GM23338 (cell line): ENCODE data around the gene FFAR3. TPM values are rescaled to one million over a fixed set of nuclear protein-coding genes. Genes with fewer than 3 reads are reported as not detected.

Experiments used
- ATAC-seq: fragments of 200-7000 bp; cut with Tn5 transposase; 3 replicates; pipeline ENCODE4 v1.9.1; 2020
- DNase-seq: peaks from one replicate; pipeline ENCODE4 v3.0.0-alpha.2; 2015; ENCODE audit warnings: low spot score
- H2AFZ ChIP-seq: fragments of 200-600 bp; sonication (generic); 2 replicates; pipeline ENCODE4 v1.8.0; 2016; ENCODE audit warnings: antibody characterized with exemption, mild to moderate bottlenecking, moderate library complexity
- H3F3A ChIP-seq: fragments of 200-600 bp; sonication (generic); replicated peaks from 2 replicates; pipeline ENCODE4 v1.8.0; 2017; ENCODE audit warnings: antibody characterized with exemption, mixed run types, low read depth
- H3K27ac ChIP-seq: fragments of 200-600 bp; sonication (generic); 2 replicates; pipeline ENCODE4 v1.6.1; 2016; ENCODE audit warnings: low read depth
- H3K27me3 ChIP-seq: fragments of 200-600 bp; sonication (generic); 2 replicates; pipeline ENCODE4 v1.8.0; 2016; ENCODE audit warnings: mild to moderate bottlenecking, mixed run types, moderate library complexity; ENCODE audit not compliant: insufficient read depth
- H3K36me3 ChIP-seq: fragments of 200-600 bp; sonication (generic); 2 replicates; pipeline ENCODE4 v1.8.0; 2016; ENCODE audit warnings: mild to moderate bottlenecking; ENCODE audit not compliant: insufficient read depth
- H3K4me1 ChIP-seq: fragments of 200-600 bp; sonication (generic); 2 replicates; pipeline ENCODE4 v1.8.0; 2016; ENCODE audit warnings: mild to moderate bottlenecking, moderate library complexity; ENCODE audit not compliant: insufficient read depth
- H3K4me2 ChIP-seq: fragments of 200-600 bp; sonication (generic); 2 replicates; pipeline ENCODE4 v1.7.1; 2017; ENCODE audit warnings: mixed run types
- H3K4me3 ChIP-seq: fragments of 200-600 bp; sonication (generic); 2 replicates; pipeline ENCODE4 v1.6.1; 2016; ENCODE audit warnings: mixed run types
- H3K79me2 ChIP-seq: fragments of 200-600 bp; sonication (generic); replicated peaks from 2 replicates; pipeline ENCODE4 v1.8.0; 2017; ENCODE audit warnings: mild to moderate bottlenecking; ENCODE audit not compliant: insufficient read depth
- H3K9me2 ChIP-seq: fragments of 200-600 bp; sonication (generic); 2 replicates; pipeline ENCODE4 v1.8.0; 2017; ENCODE audit not compliant: insufficient read depth
- H4K20me1 ChIP-seq: fragments of 200-600 bp; sonication (generic); replicated peaks from 2 replicates; pipeline ENCODE4 v1.8.0; 2017; ENCODE audit warnings: mild to moderate bottlenecking; ENCODE audit not compliant: insufficient read depth
- H3K27ac Mint-ChIP-seq: 2 replicates; pipeline ENCODE4 v1.8.0; 2020; ENCODE audit warnings: inconsistent platforms, mild to moderate bottlenecking, moderate library complexity, mixed read lengths
- H3K27me3 Mint-ChIP-seq: 3 replicates; pipeline ENCODE4 v1.8.0; 2022; ENCODE audit warnings: low read depth, mild to moderate bottlenecking, moderate library complexity, mixed read lengths, inconsistent platforms; ENCODE audit not compliant: insufficient read depth, poor library complexity
- H3K36me3 Mint-ChIP-seq: 3 replicates; pipeline ENCODE4 v1.8.0; 2021; ENCODE audit warnings: low read depth, mild to moderate bottlenecking, inconsistent platforms, moderate library complexity, mixed read lengths
- H3K4me1 Mint-ChIP-seq: 3 replicates; pipeline ENCODE4 v1.8.0; 2020; ENCODE audit warnings: mild to moderate bottlenecking, inconsistent platforms, mixed read lengths
- H3K4me3 Mint-ChIP-seq: 3 replicates; pipeline ENCODE4 v1.8.0; 2021; ENCODE audit warnings: moderate library complexity, mild to moderate bottlenecking, inconsistent platforms, mixed read lengths
- H3K9me3 Mint-ChIP-seq: 3 replicates; pipeline ENCODE4 v1.8.0; 2020; ENCODE audit warnings: moderate library complexity, mild to moderate bottlenecking, inconsistent platforms, mixed read lengths
- CREB1 ChIP-seq: fragments of 250-450 bp; sonication (Bioruptor Pico); IDR thresholded peaks from 2 replicates; pipeline ENCODE4 v1.5.0; 2020; ENCODE audit warnings: low read depth, mild to moderate bottlenecking, moderate library complexity
- EZH2 ChIP-seq: fragments of 200-600 bp; sonication (generic); IDR thresholded peaks from one replicate; pipeline ENCODE4 v1.8.0; 2017; ENCODE audit warnings: antibody characterized with exemption, mild to moderate bottlenecking, low read depth; ENCODE audit not compliant: unreplicated experiment
- EZH2phosphoT487 ChIP-seq: fragments of 200-600 bp; sonication (generic); IDR thresholded peaks from one replicate; pipeline ENCODE4 v1.8.1; 2018; ENCODE audit warnings: antibody characterized with exemption; ENCODE audit not compliant: unreplicated experiment
- JUNB ChIP-seq: IDR thresholded peaks from one replicate; pipeline ENCODE4 v1.6.1; 2016; ENCODE audit warnings: antibody characterized with exemption; ENCODE audit not compliant: unreplicated experiment
- NANOG ChIP-seq: IDR thresholded peaks from 2 replicates; pipeline ENCODE4 v1.6.1; 2016; ENCODE audit warnings: antibody characterized with exemption, borderline replicate concordance
- POLR2AphosphoS5 ChIP-seq: IDR thresholded peaks from 2 replicates; pipeline ENCODE4 v1.6.1; 2016; ENCODE audit warnings: antibody characterized with exemption, low read depth
- STAT1 ChIP-seq: IDR thresholded peaks from one replicate; pipeline ENCODE4 v1.6.1; 2016; ENCODE audit warnings: antibody characterized with exemption; ENCODE audit not compliant: unreplicated experiment
- ZNF114 ChIP-seq: fragments of 250-450 bp; sonication (Bioruptor Pico); IDR thresholded peaks from 2 replicates; pipeline ENCODE4 v1.5.0; 2020; ENCODE audit warnings: mild to moderate bottlenecking, moderate library complexity
- ZNF331 ChIP-seq: fragments of 250-450 bp; sonication (Bioruptor Pico); IDR thresholded peaks from 2 replicates; pipeline ENCODE4 v1.5.0; 2020; ENCODE audit warnings: low read depth, mild to moderate bottlenecking, moderate library complexity
- polyA plus RNA-seq: library from polyadenylated mRNA; unstranded; fragments of >200 nt; fragmentation: Nextera tagmentation; extraction: Ambion mirVana; gene quantifications from 2 replicates; pipeline ENCODE4 v1.2.1, GENCODE V29; 2016
- total RNA-seq: library from RNA; depleted of rRNA; stranded (reverse); fragments of >200 nt; shearing (Covaris generic); gene quantifications from 2 replicates; pipeline ENCODE4 v1.2.3, GENCODE V29; 2014
- TF ChIP-seq, protein P1 (sequence below), 2 experiments: fragments of 200-600 bp in 1 of 2; sonication (generic) in 1 of 2; conservative IDR thresholded peaks; 2 replicates each; pipeline versions ENCODE4 v1.5.1 to v1.6.1; 2016 to 2017; ENCODE audit warnings: antibody characterized with exemption in 2 of 2, low read depth in 2 of 2, mild to moderate bottlenecking in 2 of 2, moderate library complexity in 1 of 2
- TF ChIP-seq, protein P2 (sequence below): IDR thresholded peaks from 2 replicates; pipeline ENCODE4 v1.6.1; 2016; ENCODE audit warnings: antibody characterized with exemption
- TF ChIP-seq, protein P3 (sequence below): IDR thresholded peaks from one replicate; pipeline ENCODE4 v1.6.1; 2018; ENCODE audit warnings: antibody characterized with exemption; ENCODE audit not compliant: unreplicated experiment

Gene FFAR3
- total and polyA plus RNA-seq, 2 experiments from 2014 or later = 0.35 TPM; not detected in 1

DNA sequence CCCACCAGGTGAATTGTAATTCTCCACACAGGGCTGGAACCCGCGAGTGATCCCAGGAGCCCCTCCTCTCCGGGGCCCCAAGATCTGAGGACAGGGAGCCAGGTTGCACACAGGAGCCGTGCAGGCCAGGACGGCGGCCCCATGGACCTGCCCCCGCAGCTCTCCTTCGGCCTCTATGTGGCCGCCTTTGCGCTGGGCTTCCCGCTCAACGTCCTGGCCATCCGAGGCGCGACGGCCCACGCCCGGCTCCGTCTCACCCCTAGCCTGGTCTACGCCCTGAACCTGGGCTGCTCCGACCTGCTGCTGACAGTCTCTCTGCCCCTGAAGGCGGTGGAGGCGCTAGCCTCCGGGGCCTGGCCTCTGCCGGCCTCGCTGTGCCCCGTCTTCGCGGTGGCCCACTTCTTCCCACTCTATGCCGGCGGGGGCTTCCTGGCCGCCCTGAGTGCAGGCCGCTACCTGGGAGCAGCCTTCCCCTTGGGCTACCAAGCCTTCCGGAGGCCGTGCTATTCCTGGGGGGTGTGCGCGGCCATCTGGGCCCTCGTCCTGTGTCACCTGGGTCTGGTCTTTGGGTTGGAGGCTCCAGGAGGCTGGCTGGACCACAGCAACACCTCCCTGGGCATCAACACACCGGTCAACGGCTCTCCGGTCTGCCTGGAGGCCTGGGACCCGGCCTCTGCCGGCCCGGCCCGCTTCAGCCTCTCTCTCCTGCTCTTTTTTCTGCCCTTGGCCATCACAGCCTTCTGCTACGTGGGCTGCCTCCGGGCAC is 6.7 kb upstream of the FFAR3 start:
- Histone ChIP-seq H3K36me3 (no peaks in the 10 kb centered on the region), H3K4me1 (no peaks in the 10 kb centered on the region), H4K20me1 (no peaks in the 10 kb centered on the region), H3K4me2 (no peak overlapping the region), H3K27ac (no peak overlapping the region), H3K27me3 (no peaks in the 10 kb centered on the region), H3K4me3 (no peak overlapping the region), H3K79me2 (no peaks in the 10 kb centered on the region), H2AFZ (0 out of 2 replicates have a peak overlapping the region, but pooled peaks have one; percentile 95), H3F3A (no peaks in the 10 kb centered on the region), H3K9me2 (no peaks in the 10 kb centered on the region)
- DNase-seq = no peak
- no peak overlapping the region for H3K27ac Mint-ChIP-seq
- H3K9me3 Mint-ChIP-seq = no peaks in the 10 kb centered on the region
- no peaks in the 10 kb centered on the region for H3K36me3 Mint-ChIP-seq
- peaks cover 24% of the 10 kb centered on the region for H3K27me3 Mint-ChIP-seq
- H3K4me3 Mint-ChIP-seq = no peak overlapping the region
- no peak for ATAC-seq
- peaks cover 12% of the 10 kb centered on the region for H3K4me1 Mint-ChIP-seq
- TF ChIP-seq STAT1 (no peak), ZNF331 (CRISPR knock-in tag) (no peak)

DNA sequence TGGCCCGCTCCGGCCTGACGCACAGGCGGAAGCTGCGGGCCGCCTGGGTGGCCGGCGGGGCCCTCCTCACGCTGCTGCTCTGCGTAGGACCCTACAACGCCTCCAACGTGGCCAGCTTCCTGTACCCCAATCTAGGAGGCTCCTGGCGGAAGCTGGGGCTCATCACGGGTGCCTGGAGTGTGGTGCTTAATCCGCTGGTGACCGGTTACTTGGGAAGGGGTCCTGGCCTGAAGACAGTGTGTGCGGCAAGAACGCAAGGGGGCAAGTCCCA is 6.1 kb upstream of the FFAR3 start:
- Histone ChIP-seq H3K79me2 (no peaks in the 10 kb centered on the region), H4K20me1 (no peaks in the 10 kb centered on the region), H3K4me1 (no peaks in the 10 kb centered on the region), H3F3A (no peaks in the 10 kb centered on the region), H3K27me3 (no peaks in the 10 kb centered on the region), H3K4me2 (no peak overlapping the region), H2AFZ (0 out of 2 replicates have a peak overlapping the region, but pooled peaks have one; percentile 95), H3K9me2 (no peaks in the 10 kb centered on the region), H3K27ac (no peak overlapping the region), H3K4me3 (no peak overlapping the region), H3K36me3 (no peaks in the 10 kb centered on the region)
- Mint-ChIP-seq H3K36me3 (no peaks in the 10 kb centered on the region), H3K4me3 (no peak overlapping the region), H3K27ac (no peak overlapping the region), H3K9me3 (no peaks in the 10 kb centered on the region), H3K27me3 (peaks cover 22% of the 10 kb centered on the region), H3K4me1 (peaks cover 7% of the 10 kb centered on the region)
- no peak for ATAC-seq
- DNase-seq = peak; percentile 13
- TF ChIP-seq EZH2phosphoT487 (no peak), NANOG (no peak), JUNB (no peak), CREB1 (CRISPR knock-in tag) (no peak), POLR2AphosphoS5 (no peak), STAT1 (no peak), ZNF114 (CRISPR knock-in tag) (no peak), EZH2 (no peak)
- TF ChIP-seq, protein P1, sequence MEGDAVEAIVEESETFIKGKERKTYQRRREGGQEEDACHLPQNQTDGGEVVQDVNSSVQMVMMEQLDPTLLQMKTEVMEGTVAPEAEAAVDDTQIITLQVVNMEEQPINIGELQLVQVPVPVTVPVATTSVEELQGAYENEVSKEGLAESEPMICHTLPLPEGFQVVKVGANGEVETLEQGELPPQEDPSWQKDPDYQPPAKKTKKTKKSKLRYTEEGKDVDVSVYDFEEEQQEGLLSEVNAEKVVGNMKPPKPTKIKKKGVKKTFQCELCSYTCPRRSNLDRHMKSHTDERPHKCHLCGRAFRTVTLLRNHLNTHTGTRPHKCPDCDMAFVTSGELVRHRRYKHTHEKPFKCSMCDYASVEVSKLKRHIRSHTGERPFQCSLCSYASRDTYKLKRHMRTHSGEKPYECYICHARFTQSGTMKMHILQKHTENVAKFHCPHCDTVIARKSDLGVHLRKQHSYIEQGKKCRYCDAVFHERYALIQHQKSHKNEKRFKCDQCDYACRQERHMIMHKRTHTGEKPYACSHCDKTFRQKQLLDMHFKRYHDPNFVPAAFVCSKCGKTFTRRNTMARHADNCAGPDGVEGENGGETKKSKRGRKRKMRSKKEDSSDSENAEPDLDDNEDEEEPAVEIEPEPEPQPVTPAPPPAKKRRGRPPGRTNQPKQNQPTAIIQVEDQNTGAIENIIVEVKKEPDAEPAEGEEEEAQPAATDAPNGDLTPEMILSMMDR (conservative IDR thresholded peaks at IDR 0.05; ENCODE audit: low read depth in 2 of 2) = no peak
- TF ChIP-seq, protein P2, sequence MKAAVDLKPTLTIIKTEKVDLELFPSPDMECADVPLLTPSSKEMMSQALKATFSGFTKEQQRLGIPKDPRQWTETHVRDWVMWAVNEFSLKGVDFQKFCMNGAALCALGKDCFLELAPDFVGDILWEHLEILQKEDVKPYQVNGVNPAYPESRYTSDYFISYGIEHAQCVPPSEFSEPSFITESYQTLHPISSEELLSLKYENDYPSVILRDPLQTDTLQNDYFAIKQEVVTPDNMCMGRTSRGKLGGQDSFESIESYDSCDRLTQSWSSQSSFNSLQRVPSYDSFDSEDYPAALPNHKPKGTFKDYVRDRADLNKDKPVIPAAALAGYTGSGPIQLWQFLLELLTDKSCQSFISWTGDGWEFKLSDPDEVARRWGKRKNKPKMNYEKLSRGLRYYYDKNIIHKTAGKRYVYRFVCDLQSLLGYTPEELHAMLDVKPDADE = no peak
- TF ChIP-seq, protein P3, sequence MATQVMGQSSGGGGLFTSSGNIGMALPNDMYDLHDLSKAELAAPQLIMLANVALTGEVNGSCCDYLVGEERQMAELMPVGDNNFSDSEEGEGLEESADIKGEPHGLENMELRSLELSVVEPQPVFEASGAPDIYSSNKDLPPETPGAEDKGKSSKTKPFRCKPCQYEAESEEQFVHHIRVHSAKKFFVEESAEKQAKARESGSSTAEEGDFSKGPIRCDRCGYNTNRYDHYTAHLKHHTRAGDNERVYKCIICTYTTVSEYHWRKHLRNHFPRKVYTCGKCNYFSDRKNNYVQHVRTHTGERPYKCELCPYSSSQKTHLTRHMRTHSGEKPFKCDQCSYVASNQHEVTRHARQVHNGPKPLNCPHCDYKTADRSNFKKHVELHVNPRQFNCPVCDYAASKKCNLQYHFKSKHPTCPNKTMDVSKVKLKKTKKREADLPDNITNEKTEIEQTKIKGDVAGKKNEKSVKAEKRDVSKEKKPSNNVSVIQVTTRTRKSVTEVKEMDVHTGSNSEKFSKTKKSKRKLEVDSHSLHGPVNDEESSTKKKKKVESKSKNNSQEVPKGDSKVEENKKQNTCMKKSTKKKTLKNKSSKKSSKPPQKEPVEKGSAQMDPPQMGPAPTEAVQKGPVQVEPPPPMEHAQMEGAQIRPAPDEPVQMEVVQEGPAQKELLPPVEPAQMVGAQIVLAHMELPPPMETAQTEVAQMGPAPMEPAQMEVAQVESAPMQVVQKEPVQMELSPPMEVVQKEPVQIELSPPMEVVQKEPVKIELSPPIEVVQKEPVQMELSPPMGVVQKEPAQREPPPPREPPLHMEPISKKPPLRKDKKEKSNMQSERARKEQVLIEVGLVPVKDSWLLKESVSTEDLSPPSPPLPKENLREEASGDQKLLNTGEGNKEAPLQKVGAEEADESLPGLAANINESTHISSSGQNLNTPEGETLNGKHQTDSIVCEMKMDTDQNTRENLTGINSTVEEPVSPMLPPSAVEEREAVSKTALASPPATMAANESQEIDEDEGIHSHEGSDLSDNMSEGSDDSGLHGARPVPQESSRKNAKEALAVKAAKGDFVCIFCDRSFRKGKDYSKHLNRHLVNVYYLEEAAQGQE = no peak
